HL-60/S4 treated with retinoic acid at 250 ng/mL for 4 days and 3 days (cell line): ENCODE measurements around the gene FBXO34.
"Not testable (repeated sequence)": the region's sequence is repeated elsewhere in the genome, so short reads cannot be mapped to it uniquely, and the experiment has no call there.

Source experiments
- in situ Hi-C: fragments of 300-500 bp; cut with MboI; formaldehyde crosslinking; loops from 2 replicates; pipeline ENCODE4 v1.7.0; 2022; ENCODE audit warnings: low sequenced_read_pairs

The FBXO34 gene

GRCh38 chr14:55306938-55307589, 35.8 kb downstream of the FBXO34 start:
- in situ Hi-C loops, result no loop called here

GRCh38 chr14:55309154-55309553, 37.9 kb downstream of the FBXO34 start:
- in situ Hi-C loops, result no loop called here

DNA sequence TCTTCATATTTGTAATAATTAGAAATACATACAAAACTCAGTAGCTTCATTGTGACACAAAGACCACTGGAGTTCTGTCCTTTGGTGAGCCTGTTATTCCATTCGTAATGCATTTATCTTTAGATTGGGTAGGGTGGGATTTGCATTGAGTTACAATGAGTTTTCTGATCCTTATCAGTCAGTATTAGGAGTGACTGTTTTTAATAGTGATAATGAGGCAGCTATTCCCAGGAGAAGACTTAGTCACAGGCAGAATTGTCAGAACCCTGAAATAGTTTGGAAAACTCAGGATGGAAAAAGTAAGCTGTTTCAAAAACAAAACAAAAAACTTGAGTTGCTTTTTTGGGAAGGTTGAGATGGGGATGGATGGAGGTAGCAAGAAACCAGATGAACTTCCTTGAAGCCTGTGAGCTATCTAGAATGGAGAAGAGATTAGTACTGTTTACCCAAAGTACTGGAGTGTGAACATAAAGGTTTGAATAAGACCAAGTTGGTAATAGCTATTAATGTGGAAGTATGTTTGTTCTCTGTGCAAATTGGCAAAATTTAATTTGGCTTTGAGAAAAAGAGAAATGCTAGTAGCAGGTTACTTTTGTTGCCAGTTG, 38.6 kb downstream of the FBXO34 start:
- in situ Hi-C loops, result no loop called here

- in situ Hi-C loops, result not testable (repeated sequence)
Observed at GRCh38 chr14:55312379-55313030, 41.3 kb downstream of the FBXO34 start.

- in situ Hi-C loops, result no loop called here
Observed at GRCh38 chr14:55313480-55313879, 42.3 kb downstream of the FBXO34 start.

DNA sequence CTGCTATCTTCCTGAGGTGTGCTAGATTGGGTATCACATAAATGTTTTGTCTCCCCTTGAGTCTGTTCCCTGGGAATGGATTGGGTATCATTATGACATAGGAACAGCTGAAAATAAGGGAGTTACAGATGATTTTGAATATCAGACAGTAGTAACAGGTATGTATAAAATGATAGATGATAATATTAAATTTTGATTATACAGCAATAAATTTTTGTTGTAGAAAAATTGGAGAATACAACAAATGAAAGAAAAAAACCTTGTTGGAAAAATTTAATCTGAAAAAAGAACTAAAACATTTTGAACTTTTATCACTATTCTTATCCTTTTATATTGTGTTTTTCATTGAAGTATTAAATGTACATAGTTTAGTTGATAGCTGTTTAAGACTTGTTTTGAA, 43.2 kb downstream of the FBXO34 start:
- in situ Hi-C loops, result no loop called here

DNA sequence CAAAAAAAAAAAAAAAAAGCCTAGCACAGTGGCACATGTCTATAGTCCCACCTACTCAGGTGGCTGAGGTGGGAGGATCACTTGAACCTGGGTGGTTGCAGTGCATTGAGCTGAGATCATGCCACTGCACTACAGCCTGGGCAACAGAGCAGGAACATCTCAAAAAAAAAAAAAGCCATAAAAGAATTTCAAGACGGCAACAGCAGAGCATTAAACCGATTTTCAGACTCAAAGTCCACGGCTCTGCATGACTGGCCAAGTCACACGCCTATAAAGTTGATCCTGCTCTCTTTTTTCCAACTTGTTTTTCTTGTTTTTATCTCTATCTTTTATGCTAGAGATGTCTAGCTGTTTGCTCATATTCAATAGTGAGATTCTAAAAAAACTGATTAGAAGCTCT, 45.3 kb downstream of the FBXO34 start:
- in situ Hi-C loops, result no loop called here

DNA sequence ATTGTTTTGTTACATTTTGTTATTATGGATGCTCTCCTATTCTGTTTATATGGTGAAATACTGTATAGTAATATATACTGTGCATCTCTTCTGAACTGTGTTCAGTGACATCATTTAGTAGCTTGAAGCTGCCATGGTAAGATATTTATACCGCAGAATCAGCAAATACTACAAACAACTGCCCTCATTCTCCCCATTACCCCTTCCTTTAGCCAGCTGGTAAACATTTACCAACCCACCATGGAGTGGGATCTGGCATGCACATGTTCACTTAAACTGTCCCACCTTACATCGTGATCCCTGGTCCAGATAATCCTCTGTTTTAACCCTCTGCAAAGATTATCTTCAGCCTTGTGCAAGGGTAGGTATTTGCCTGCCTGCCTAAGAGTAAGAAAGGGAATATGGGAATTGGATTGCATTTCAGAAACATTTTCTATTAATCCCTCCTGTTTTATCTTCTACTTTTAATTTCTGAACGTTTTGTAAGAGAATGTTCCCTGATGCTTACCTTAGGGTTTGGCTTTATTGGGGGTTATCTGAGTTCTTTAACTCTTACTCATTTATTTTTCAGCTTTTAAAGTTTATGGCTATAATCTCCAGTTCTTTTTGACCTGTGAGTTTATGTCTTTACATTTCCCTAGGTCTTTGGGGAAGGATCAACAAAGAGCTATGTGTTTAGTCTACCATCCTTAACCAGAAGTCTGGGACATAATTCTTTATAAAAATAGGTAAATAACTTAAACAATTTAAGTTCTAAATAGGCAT, 46.5 kb downstream of the FBXO34 start:
- in situ Hi-C loops, result no loop called here

GRCh38 chr14:55318694-55319093, 47.5 kb downstream of the FBXO34 start:
- in situ Hi-C loops, result no loop called here

GRCh38 chr14:55323910-55324309, 52.7 kb downstream of the FBXO34 start:
- in situ Hi-C loops, result no loop called here

DNA sequence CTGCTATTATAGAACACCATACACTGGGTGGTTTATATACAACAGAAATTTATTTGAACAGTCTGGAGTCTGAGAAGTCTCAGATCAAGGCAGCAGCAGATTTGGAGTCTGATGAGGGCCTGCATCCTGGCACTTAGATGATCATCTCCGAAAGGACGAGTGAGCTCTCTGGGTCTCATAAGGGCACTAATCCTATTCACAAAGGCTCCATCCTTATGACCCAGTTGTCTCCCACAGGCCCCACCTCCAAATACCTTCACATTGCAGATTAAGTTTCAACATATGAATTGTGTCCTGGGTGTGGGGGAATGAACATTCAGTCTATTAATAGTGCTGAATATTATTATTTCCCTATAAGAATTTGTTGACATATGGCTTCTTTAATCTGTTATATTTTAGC, 53.6 kb downstream of the FBXO34 start:
- in situ Hi-C loops, result no loop called here

DNA sequence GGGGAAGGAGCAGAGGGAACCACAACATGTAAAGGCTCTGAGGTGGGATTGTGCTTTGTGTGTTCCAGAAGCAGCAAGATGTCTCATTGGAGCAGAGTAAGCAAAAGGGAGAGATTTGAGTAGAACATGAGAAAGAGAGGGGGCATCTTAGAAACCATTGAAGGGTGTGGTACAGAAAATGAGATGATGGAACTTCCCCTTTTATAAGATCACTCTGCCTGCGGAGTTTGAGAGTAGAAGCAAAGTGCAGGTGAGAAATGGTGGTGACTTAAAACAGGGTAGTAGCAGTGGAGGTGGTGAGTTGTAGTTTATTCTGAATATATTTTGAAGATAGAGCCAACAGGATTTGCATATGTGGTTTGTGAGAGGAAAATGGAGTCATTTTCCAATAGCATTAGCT, 56.0 kb downstream of the FBXO34 start:
- in situ Hi-C loops, result no loop called here

GRCh38 chr14:55328317-55328716, 57.1 kb downstream of the FBXO34 start:
- in situ Hi-C loops, result no loop called here

GRCh38 chr14:55329999-55330710, 58.9 kb downstream of the FBXO34 start:
- in situ Hi-C loops, result no loop called here

DNA sequence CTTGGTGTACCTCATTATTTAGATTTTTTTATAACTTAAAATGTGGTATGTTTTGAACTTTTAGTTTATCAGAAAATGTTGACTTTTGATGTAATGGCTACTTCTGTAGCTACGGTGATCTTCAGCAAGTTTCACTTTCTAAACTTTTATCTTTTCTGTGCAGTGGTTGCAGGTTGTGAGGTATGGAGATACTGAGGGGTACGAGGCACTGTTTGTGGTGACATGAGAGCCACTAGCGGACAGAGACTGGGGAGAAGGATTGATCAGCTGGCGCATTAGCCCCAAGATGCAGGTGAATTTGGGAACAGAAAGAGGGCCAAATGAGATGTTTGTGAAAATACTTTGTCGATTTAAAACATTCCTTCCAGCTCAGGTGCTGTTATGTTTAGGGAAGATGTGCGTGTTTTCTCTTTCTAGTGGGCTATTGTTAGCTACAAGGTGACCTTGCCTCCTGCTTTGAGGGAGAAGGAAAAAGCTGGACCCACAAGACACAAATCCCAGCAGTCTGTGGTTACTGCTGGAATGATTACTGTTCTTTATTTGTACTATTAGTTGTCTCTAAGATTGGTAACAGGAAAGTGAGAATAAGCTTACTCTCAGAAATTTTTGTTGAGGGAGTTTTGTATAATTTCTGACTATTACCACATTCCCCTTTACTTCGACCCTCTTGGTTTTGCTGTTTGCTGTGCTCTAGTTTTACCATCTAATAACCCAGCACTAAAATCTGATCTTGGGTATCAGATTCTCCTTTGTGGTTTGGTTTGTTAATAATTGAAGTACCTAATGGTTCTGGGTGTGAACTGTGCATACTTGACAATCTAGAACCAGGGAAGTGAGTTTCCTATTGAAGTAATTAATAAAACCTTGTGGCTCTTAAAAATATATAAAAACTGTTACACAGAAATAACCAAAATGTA, 61.7 kb downstream of the FBXO34 start:
- in situ Hi-C loops, result no loop called here

GRCh38 chr14:55333711-55334485, 62.7 kb downstream of the FBXO34 start:
- in situ Hi-C loops, result no loop called here

GRCh38 chr14:55336162-55336561, 64.9 kb downstream of the FBXO34 start:
- in situ Hi-C loops, result no loop called here

- in situ Hi-C loops, result no loop called here
Observed at GRCh38 chr14:55336691-55337090, 65.5 kb downstream of the FBXO34 start.

DNA sequence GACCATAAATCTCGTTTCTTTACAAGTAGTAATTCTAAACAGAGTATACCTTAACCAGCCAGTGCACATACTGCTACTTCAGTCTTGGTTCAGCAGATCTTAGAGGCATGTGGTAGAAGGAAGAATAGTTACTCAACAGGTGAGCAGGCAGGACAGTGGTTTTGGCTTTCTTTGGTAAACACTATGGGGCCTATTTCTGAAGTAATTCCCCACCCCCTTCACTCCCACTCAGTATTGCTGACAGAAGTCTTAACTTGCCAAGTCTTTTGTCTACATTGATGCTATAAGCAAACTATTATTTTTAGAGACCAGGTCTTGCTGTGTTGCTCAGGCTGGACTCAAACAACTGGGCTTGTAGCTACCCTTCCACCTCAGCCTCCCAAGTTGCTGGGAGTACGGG, 68.5 kb downstream of the FBXO34 start:
- in situ Hi-C loops, result no loop called here
